K562 (cell line): ENCODE measurements around the gene ATP5PD. TPM values are rescaled to one million over a fixed set of nuclear protein-coding genes. Genes with fewer than 3 reads are reported as not detected.

ENCODE experiments used
- BDP1 ChIP-seq: IDR thresholded peaks from 3 replicates; pipeline ENCODE4 v1.6.1; 2011; ENCODE audit not compliant: insufficient read length, insufficient read depth
- CHD2 ChIP-seq: IDR thresholded peaks from 2 replicates; pipeline ENCODE4 v1.6.1; 2011; ENCODE audit warnings: low read depth, low read length
- CREB1 ChIP-seq, 2 experiments: sonication (generic) in 1 of 2; formaldehyde crosslinking in 1 of 2; IDR thresholded peaks; 2 replicates each; pipeline versions ENCODE4 v1.6.1 to v1.8.0; 2012 to 2022; ENCODE audit warnings: inconsistent platforms in 1 of 2, mild to moderate bottlenecking in 1 of 2, missing genetic modification reagents in 1 of 2, moderate library complexity in 1 of 2
- HDAC3 ChIP-seq: fragments of 450-650 bp; IDR thresholded peaks from 2 replicates; pipeline ENCODE4 v1.6.1; 2018; ENCODE audit warnings: borderline replicate concordance, mild to moderate bottlenecking, moderate library complexity; ENCODE audit not compliant: partially characterized antibody
- ILK ChIP-seq: fragments of 450-650 bp; IDR thresholded peaks from 2 replicates; pipeline ENCODE4 v1.6.1; 2016; ENCODE audit warnings: missing genetic modification characterization, low read depth, mild to moderate bottlenecking, missing compliant biosample characterization, moderate library complexity, borderline replicate concordance
- NFE2 ChIP-seq: IDR thresholded peaks from 2 replicates; pipeline ENCODE4 v1.6.1; 2014; ENCODE audit warnings: antibody characterized with exemption, low read depth
- PCBP2 ChIP-seq: fragments of 200-400 bp; formaldehyde crosslinking; IDR thresholded peaks from 2 replicates; pipeline ENCODE4 v1.6.1; 2018; ENCODE audit warnings: low read length, low read depth, mild to moderate bottlenecking, moderate library complexity; ENCODE audit not compliant: poor library complexity, severe bottlenecking
- PRDM10 ChIP-seq: fragments of 450-650 bp; IDR thresholded peaks from 2 replicates; pipeline ENCODE4 v1.6.1; 2018; ENCODE audit not compliant: partially characterized antibody
- TRIM24 ChIP-seq, 2 experiments: fragments of 450-650 bp; IDR thresholded peaks; 2 replicates each; pipeline ENCODE4 v1.6.1; 2016
- U2AF1 ChIP-seq: fragments of 200-400 bp; formaldehyde crosslinking; optimal IDR thresholded peaks from 2 replicates; pipeline ENCODE3; 2017; ENCODE audit warnings: mild to moderate bottlenecking, low read depth, low read length, moderate library complexity
- ZBTB9 ChIP-seq: fragments of 450-650 bp; formaldehyde crosslinking; IDR thresholded peaks from 2 replicates; pipeline ENCODE4 v1.4.0; 2020; ENCODE audit warnings: mild to moderate bottlenecking, moderate library complexity
- ZKSCAN1 ChIP-seq: fragments of 150-350 bp; IDR thresholded peaks from 2 replicates; pipeline ENCODE4 v1.6.1; 2016; ENCODE audit warnings: low read depth, low read length
- ZNF146 ChIP-seq: IDR thresholded peaks from one replicate; pipeline ENCODE4 v1.6.1; 2018; ENCODE audit warnings: missing compliant biosample characterization; ENCODE audit not compliant: unreplicated experiment
- ZNF280A ChIP-seq: fragments of 450-650 bp; IDR thresholded peaks from 2 replicates; pipeline ENCODE4 v1.6.1; 2018; ENCODE audit warnings: mild to moderate bottlenecking, low read depth; ENCODE audit not compliant: partially characterized antibody
- ZNF592 ChIP-seq: fragments of 450-650 bp; IDR thresholded peaks from 2 replicates; pipeline ENCODE4 v1.6.1; 2017; ENCODE audit warnings: antibody characterized with exemption, mild to moderate bottlenecking
- ZNF780A ChIP-seq: fragments of 250-450 bp; sonication (Bioruptor Pico); IDR thresholded peaks from 2 replicates; pipeline ENCODE4 v1.5.0; 2021; ENCODE audit warnings: mild to moderate bottlenecking
- polyA plus RNA-seq, 8 experiments: library from polyadenylated mRNA; depleted of rRNA in 4 of 8; stranded (reverse) in 5 of 8; unstranded in 3 of 8; fragments of >200 nt; fragmentation: Nextera tagmentation in 2 of 8; fragmentation: Illumina TruSeq in 1 of 8; extraction: Ambion mirVana in 2 of 8; extraction: Trizol in 1 of 8; gene quantifications; 2 replicates each; pipeline versions ENCODE4 v1.2.1 to v1.2.3, GENCODE V29; 2011 to 2014; ENCODE audit warnings: inconsistent platforms in 1 of 8, missing spikeins in 1 of 8
- total RNA-seq, 7 experiments: library from RNA; depleted of rRNA in 6 of 7; stranded (reverse); fragments of >200 nt in 6 of 7; fragmentation: Illumina TruSeq in 2 of 7; extraction: Trizol in 2 of 7; gene quantifications; 2 replicates each; pipeline versions ENCODE4 v1.2.1 to v1.2.3, GENCODE V29; 2011 to 2021; ENCODE audit warnings: low replicate concordance in 1 of 7

The ATP5PD gene
- total and polyA plus RNA-seq, 9 of the 15 experiments (the other 6 are each of a cell fraction or from before 2014, with no cell fraction given) = 271 to 828 (median 432) TPM

- TF ChIP-seq PRDM10 (peak; percentile 21), CREB1 (IDR thresholded peaks at IDR 0.05) (peak; percentile 33; the same call in 1 of the 2 replicates), CREB1 (CRISPR knock-in tag; IDR thresholded peaks at IDR 0.05) (0 out of 2 replicates have a peak, but pooled peaks have one; percentile 45), ZNF146 (peak; percentile 21), TRIM24 (IDR thresholded peaks at IDR 0.05) (peak in 1 of 2 experiments; percentile 98; a peak in 2 of 4 replicates), ZNF592 (peak; percentile 68), U2AF1 (peak; percentile 53), ZBTB9 (CRISPR knock-in tag) (peak; percentile 79; the same call in 1 of the 2 replicates), BDP1 (no peak), CHD2 (peak; percentile 41; the same call in 1 of the 2 replicates), ILK (no peak), ZNF780A (CRISPR knock-in tag) (no peak), NFE2 (0 out of 2 replicates have a peak, but pooled peaks have one; percentile 7), HDAC3 (no peak), ZKSCAN1 (peak; percentile 81; the same call in 1 of the 2 replicates), ZNF280A (no peak), PCBP2 (no peak)
These were observed 34.2 kb downstream of the ATP5PD start, which contains the start of gene MRPL58 (continued) for GRCh38 chr17:75012346-75013091.
